COR-L47 (cell line): ENCODE measurements around the gene POLG2.
"Not testable (repeated sequence)": the region's sequence is repeated elsewhere in the genome, so short reads cannot be mapped to it uniquely, and the experiment has no call there.

ENCODE experiments used
- DNase-seq: peaks from one replicate; lab custom pipeline; 2025; lab: John Stamatoyannopoulos, UW

POLG2 gene

GRCh38 chr17:64439521-64439920 lies 57.3 kb downstream of the POLG2 start:
- not testable (repeated sequence) for DNase-seq

GRCh38 chr17:64437944-64438525 lies 58.8 kb downstream of the POLG2 start:
- DNase-seq, result no peak

- DNase-seq, result no peak
Observed at GRCh38 chr17:64431534-64431933, 65.3 kb downstream of the POLG2 start.

- not testable (repeated sequence) for DNase-seq
Observed at GRCh38 chr17:64430036-64430435, 66.8 kb downstream of the POLG2 start.

- DNase-seq, result no peak
Observed at GRCh38 chr17:64428406-64428805, 68.4 kb downstream of the POLG2 start.
